ENCODE measurements around the gene SF3B5.
"Not testable (repeated sequence)": the region's sequence is repeated elsewhere in the genome, so short reads cannot be mapped to it uniquely, and the experiment has no call there.

The SF3B5 gene

DNA sequence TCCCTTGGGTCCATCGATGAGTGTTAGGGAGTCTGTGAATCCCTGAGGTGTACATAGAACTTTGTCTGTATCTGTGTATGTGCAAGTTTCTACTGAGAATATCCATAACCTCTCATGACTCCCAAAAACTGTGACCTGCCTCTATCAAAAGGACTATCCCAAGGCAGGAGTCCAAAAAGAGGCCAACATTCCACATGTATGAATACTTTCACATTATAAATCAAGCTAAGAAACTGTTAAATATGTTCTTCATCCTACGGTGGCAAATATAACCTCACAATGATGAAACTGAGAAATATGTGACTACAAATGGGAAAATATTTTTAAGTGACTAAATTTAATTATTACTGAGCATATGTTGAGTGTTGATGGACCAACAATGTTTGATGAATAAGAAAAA, 38.8 kb upstream of the SF3B5 start:
- H3K27me3 ChIP-seq (ENCODE audit: insufficient read depth, poor library complexity, severe bottlenecking): no peaks in the 10 kb centered on the region
- H3K27ac ChIP-seq (replicated peaks): no peak overlapping the region
- no peak overlapping the region for H3K4me3 ChIP-seq (replicated peaks; ENCODE audit: insufficient read depth, low read length)
- TF ChIP-seq, protein P1, sequence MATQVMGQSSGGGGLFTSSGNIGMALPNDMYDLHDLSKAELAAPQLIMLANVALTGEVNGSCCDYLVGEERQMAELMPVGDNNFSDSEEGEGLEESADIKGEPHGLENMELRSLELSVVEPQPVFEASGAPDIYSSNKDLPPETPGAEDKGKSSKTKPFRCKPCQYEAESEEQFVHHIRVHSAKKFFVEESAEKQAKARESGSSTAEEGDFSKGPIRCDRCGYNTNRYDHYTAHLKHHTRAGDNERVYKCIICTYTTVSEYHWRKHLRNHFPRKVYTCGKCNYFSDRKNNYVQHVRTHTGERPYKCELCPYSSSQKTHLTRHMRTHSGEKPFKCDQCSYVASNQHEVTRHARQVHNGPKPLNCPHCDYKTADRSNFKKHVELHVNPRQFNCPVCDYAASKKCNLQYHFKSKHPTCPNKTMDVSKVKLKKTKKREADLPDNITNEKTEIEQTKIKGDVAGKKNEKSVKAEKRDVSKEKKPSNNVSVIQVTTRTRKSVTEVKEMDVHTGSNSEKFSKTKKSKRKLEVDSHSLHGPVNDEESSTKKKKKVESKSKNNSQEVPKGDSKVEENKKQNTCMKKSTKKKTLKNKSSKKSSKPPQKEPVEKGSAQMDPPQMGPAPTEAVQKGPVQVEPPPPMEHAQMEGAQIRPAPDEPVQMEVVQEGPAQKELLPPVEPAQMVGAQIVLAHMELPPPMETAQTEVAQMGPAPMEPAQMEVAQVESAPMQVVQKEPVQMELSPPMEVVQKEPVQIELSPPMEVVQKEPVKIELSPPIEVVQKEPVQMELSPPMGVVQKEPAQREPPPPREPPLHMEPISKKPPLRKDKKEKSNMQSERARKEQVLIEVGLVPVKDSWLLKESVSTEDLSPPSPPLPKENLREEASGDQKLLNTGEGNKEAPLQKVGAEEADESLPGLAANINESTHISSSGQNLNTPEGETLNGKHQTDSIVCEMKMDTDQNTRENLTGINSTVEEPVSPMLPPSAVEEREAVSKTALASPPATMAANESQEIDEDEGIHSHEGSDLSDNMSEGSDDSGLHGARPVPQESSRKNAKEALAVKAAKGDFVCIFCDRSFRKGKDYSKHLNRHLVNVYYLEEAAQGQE (IDR thresholded peaks at IDR 0.05; ENCODE audit: insufficient replicate concordance, low read depth): no peak
- TF ChIP-seq POLR2AphosphoS5 (IDR thresholded peaks at IDR 0.05; ENCODE audit: low read depth) (no peak), GABPA (IDR thresholded peaks at IDR 0.05; ENCODE audit: low read depth) (no peak), SPI1 (IDR thresholded peaks at IDR 0.05; ENCODE audit: borderline replicate concordance, low read depth) (no peak)
- TF ChIP-seq, protein P2, sequence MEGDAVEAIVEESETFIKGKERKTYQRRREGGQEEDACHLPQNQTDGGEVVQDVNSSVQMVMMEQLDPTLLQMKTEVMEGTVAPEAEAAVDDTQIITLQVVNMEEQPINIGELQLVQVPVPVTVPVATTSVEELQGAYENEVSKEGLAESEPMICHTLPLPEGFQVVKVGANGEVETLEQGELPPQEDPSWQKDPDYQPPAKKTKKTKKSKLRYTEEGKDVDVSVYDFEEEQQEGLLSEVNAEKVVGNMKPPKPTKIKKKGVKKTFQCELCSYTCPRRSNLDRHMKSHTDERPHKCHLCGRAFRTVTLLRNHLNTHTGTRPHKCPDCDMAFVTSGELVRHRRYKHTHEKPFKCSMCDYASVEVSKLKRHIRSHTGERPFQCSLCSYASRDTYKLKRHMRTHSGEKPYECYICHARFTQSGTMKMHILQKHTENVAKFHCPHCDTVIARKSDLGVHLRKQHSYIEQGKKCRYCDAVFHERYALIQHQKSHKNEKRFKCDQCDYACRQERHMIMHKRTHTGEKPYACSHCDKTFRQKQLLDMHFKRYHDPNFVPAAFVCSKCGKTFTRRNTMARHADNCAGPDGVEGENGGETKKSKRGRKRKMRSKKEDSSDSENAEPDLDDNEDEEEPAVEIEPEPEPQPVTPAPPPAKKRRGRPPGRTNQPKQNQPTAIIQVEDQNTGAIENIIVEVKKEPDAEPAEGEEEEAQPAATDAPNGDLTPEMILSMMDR (IDR thresholded peaks at IDR 0.05; ENCODE audit: insufficient read depth, low read length): no peak
- no peak for DNase-seq (ENCODE audit: low read depth in 1 of 2, low spot score in 1 of 2)

DNA sequence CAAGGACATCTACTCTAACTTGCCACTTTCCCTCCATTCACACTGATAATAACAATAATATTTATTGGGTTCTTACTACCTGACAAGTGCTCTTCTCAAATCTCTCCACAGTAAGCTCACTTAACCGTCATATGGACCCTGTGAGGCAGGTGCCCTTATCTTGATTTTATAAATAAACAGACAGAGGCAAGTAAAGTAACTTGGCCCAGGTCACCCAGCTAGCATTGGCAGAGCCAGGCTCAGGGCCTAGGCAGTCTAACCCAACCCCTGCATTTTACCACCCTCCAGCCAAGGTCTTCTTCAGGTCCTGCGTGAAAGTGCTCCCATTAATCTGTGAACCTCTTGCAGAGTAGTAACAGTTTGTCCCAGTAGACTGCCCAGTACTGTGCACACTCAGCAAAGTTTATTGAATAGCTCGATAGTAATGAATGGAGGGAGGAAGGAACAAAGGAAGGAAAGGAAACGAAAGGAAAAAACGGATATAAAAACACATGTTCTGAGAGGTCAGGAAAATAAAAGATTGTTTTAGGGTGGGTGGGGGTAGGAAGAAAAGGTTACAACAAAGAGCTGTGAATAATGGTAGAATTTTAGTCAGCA, 38.0 kb upstream of the SF3B5 start:
- Histone ChIP-seq H3K4me3 (replicated peaks; ENCODE audit: insufficient read depth, low read length) (no peak overlapping the region), H3K27ac (replicated peaks) (no peak overlapping the region), H3K27me3 (ENCODE audit: insufficient read depth, poor library complexity, severe bottlenecking) (no peaks in the 10 kb centered on the region)
- DNase-seq (ENCODE audit: low read depth in 1 of 2, low spot score in 1 of 2): no peak
- TF ChIP-seq, protein P2 (IDR thresholded peaks at IDR 0.05; ENCODE audit: insufficient read depth, low read length): no peak
- TF ChIP-seq, protein P1 (IDR thresholded peaks at IDR 0.05; ENCODE audit: insufficient replicate concordance, low read depth): no peak
- TF ChIP-seq GABPA (IDR thresholded peaks at IDR 0.05; ENCODE audit: low read depth): no peak
- TF ChIP-seq POLR2AphosphoS5 (IDR thresholded peaks at IDR 0.05; ENCODE audit: low read depth): no peak
- no peak for TF ChIP-seq SPI1 (IDR thresholded peaks at IDR 0.05; ENCODE audit: borderline replicate concordance, low read depth)

DNA sequence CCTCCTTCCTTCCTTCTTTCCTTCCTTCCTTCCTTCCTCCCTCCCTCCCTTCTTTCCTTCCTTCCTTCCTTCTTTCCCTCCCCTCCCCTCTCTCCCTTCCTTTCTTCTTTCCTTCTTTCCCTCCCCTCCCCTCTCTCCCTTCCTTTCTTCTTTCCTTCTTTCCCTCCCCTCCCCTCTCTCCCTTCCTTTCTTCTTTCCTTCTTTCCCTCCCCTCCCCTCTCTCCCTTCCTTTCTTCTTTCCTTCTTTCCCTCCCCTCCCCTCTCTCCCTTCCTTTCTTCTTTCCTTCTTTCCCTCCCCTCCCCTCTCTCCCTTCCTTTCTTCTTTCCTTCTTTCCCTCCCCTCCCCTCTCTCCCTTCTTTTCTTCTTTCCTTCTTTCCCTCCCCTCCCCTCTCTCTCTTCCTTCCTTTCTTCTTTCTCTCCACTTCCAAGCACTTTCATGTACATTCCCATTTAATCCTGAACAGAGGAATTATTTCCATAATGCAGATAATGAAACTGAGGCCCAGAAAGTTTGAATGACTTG, 36.9 kb upstream of the SF3B5 start:
- DNase-seq (ENCODE audit: low read depth in 1 of 2, low spot score in 1 of 2); H3K27ac ChIP-seq (replicated peaks); H3K4me3 ChIP-seq (replicated peaks; ENCODE audit: insufficient read depth, low read length); H3K27me3 ChIP-seq (ENCODE audit: insufficient read depth, poor library complexity, severe bottlenecking): not testable (repeated sequence)

DNA sequence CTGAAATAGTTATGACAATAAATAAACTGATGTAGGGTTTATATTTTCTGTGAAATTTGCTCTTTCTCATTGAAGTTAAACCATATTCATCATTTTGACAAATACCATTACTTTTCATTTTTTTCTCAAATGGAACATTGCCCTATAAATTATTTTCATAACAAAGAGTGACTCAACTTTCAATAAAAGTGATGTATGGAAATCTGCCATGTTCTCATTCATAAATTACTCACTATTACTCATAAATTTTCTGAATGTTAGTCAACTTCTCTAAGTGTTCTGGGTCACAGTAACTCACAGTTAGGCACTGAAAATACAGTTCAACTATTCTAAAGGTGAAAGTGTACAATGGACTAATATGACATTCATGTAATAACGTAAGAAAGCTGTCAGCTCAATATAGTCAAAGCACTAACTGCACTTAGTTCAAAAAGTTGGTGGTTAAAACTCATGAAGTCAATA, 35.9 kb upstream of the SF3B5 start:
- DNase-seq (ENCODE audit: low read depth in 1 of 2, low spot score in 1 of 2): no peak
- H3K27me3 ChIP-seq (ENCODE audit: insufficient read depth, poor library complexity, severe bottlenecking): no peaks in the 10 kb centered on the region
- H3K27ac ChIP-seq (replicated peaks): no peak overlapping the region
- TF ChIP-seq, protein P2 (IDR thresholded peaks at IDR 0.05; ENCODE audit: insufficient read depth, low read length): no peak
- TF ChIP-seq GABPA (IDR thresholded peaks at IDR 0.05; ENCODE audit: low read depth) (no peak), POLR2AphosphoS5 (IDR thresholded peaks at IDR 0.05; ENCODE audit: low read depth) (no peak), SPI1 (IDR thresholded peaks at IDR 0.05; ENCODE audit: borderline replicate concordance, low read depth) (no peak)
- TF ChIP-seq, protein P1 (IDR thresholded peaks at IDR 0.05; ENCODE audit: insufficient replicate concordance, low read depth): no peak
- no peak overlapping the region for H3K4me3 ChIP-seq (replicated peaks; ENCODE audit: insufficient read depth, low read length)

Measured in HL-60 (cell line).